Parathyroid adenoma (tissue), 2 donors: Measurements from ENCODE around the gene CLIC3.

ENCODE experiments used
- H2AFZ ChIP-seq: fragments of 300-600 bp; sonication (generic); one replicate; pipeline ENCODE4 v1.7.0; 2017; ENCODE audit warnings: antibody characterized with exemption, mild to moderate bottlenecking
- H3K27ac ChIP-seq: fragments of 300-600 bp; sonication (generic); one replicate; pipeline ENCODE4 v1.7.0; 2017
- H3K27me3 ChIP-seq: fragments of 300-600 bp; sonication (generic); one replicate; pipeline ENCODE4 v1.7.0; 2017; ENCODE audit warnings: low read length; ENCODE audit not compliant: control insufficient read depth, insufficient read depth
- H3K36me3 ChIP-seq: fragments of 300-600 bp; sonication (generic); one replicate; pipeline ENCODE4 v1.7.0; 2017; ENCODE audit warnings: low read length; ENCODE audit not compliant: control insufficient read depth, insufficient read depth
- H3K4me1 ChIP-seq: fragments of 300-600 bp; sonication (generic); one replicate; pipeline ENCODE4 v1.7.0; 2017; ENCODE audit warnings: control low read depth
- H3K4me2 ChIP-seq: fragments of 300-600 bp; sonication (generic); one replicate; pipeline ENCODE4 v1.7.0; 2017; ENCODE audit warnings: low read length
- H3K4me3 ChIP-seq: fragments of 300-600 bp; sonication (generic); one replicate; pipeline ENCODE4 v1.7.0; 2017; ENCODE audit warnings: low read depth, low read length
- H3K79me2 ChIP-seq: fragments of 300-600 bp; sonication (generic); one replicate; pipeline ENCODE4 v1.7.0; 2017; ENCODE audit warnings: control low read depth
- H3K9ac ChIP-seq: fragments of 300-600 bp; sonication (generic); one replicate; pipeline ENCODE4 v1.7.0; 2017; ENCODE audit warnings: mild to moderate bottlenecking
- H3K9me3 ChIP-seq: fragments of 300-600 bp; sonication (generic); one replicate; pipeline ENCODE4 v1.7.0; 2017; ENCODE audit warnings: low read length; ENCODE audit not compliant: control insufficient read depth
- CTCF ChIP-seq: fragments of 300-600 bp; sonication (generic); IDR thresholded peaks from one replicate; pipeline ENCODE4 v1.7.0; 2017; ENCODE audit warnings: antibody characterized with exemption, mild to moderate bottlenecking
- donor health status: primary hyperparathyroidism.

Gene CLIC3

GRCh38 chr9:136985853-136986252 lies 10.5 kb downstream of the CLIC3 start:
- no peaks in the 10 kb centered on the region for H3K36me3 ChIP-seq
- no peak overlapping the region for H2AFZ ChIP-seq
- no peak overlapping the region for H3K4me2 ChIP-seq
- H3K4me1 ChIP-seq = no peaks in the 10 kb centered on the region
- no peak overlapping the region for H3K4me3 ChIP-seq
- TF ChIP-seq CTCF = no peak
- no peak overlapping the region for H3K9ac ChIP-seq
- no peaks in the 10 kb centered on the region for H3K9me3 ChIP-seq
- H3K27ac ChIP-seq = no peak overlapping the region
- no peaks in the 10 kb centered on the region for H3K27me3 ChIP-seq
- no peaks in the 10 kb centered on the region for H3K79me2 ChIP-seq

- Histone ChIP-seq H2AFZ (no peak overlapping the region), H3K9me3 (no peaks in the 10 kb centered on the region), H3K4me2 (no peak overlapping the region), H3K36me3 (no peaks in the 10 kb centered on the region), H3K4me3 (no peak overlapping the region), H3K27ac (no peak overlapping the region), H3K9ac (no peak overlapping the region), H3K4me1 (no peaks in the 10 kb centered on the region), H3K27me3 (no peaks in the 10 kb centered on the region), H3K79me2 (no peaks in the 10 kb centered on the region)
- TF ChIP-seq CTCF = no peak
These were observed 11.3 kb downstream of the CLIC3 start for GRCh38 chr9:136985027-136985602.

GRCh38 chr9:136984464-136985026 lies 11.8 kb downstream of the CLIC3 start:
- H3K36me3 ChIP-seq = no peaks in the 10 kb centered on the region
- H3K4me1 ChIP-seq = no peaks in the 10 kb centered on the region
- TF ChIP-seq CTCF = no peak
- H3K79me2 ChIP-seq = no peaks in the 10 kb centered on the region
- no peaks in the 10 kb centered on the region for H3K27me3 ChIP-seq
- no peak overlapping the region for H2AFZ ChIP-seq
- no peak overlapping the region for H3K27ac ChIP-seq
- H3K9ac ChIP-seq = no peak overlapping the region
- H3K4me2 ChIP-seq = no peak overlapping the region
- no peak overlapping the region for H3K4me3 ChIP-seq
- H3K9me3 ChIP-seq = no peaks in the 10 kb centered on the region

- no peak overlapping the region for H3K4me2 ChIP-seq
- H3K4me1 ChIP-seq = no peaks in the 10 kb centered on the region
- H3K36me3 ChIP-seq = no peaks in the 10 kb centered on the region
- no peak overlapping the region for H3K27ac ChIP-seq
- TF ChIP-seq CTCF = no peak
- no peak overlapping the region for H2AFZ ChIP-seq
- no peaks in the 10 kb centered on the region for H3K79me2 ChIP-seq
- H3K27me3 ChIP-seq = no peaks in the 10 kb centered on the region
- no peak overlapping the region for H3K4me3 ChIP-seq
- H3K9ac ChIP-seq = no peak overlapping the region
- H3K9me3 ChIP-seq = no peaks in the 10 kb centered on the region
These were observed 12.6 kb downstream of the CLIC3 start for GRCh38 chr9:136983656-136984314.
